HFFc6 (cell line): ENCODE data around the gene HOXA3. TPM values are rescaled to one million over a fixed set of nuclear protein-coding genes. Genes with fewer than 3 reads are reported as not detected.

Experiments used
- DNase-seq: peaks from one replicate; pipeline ENCODE4 v3.0.0-alpha.2; 2018
- H3K27ac Mint-ChIP-seq: 2 replicates; pipeline ENCODE4 v1.8.0; 2020; ENCODE audit warnings: mild to moderate bottlenecking, mixed read lengths
- H3K27me3 Mint-ChIP-seq: 2 replicates; pipeline ENCODE4 v1.8.0; 2021; ENCODE audit warnings: mild to moderate bottlenecking, moderate library complexity, mixed read lengths; ENCODE audit not compliant: insufficient read depth
- H3K36me3 Mint-ChIP-seq: 2 replicates; pipeline ENCODE4 v1.8.0; 2021; ENCODE audit warnings: low read depth, mixed read lengths
- H3K4me1 Mint-ChIP-seq: 2 replicates; pipeline ENCODE4 v1.8.0; 2020; ENCODE audit warnings: low read depth, mixed read lengths
- H3K4me3 Mint-ChIP-seq: 2 replicates; pipeline ENCODE4 v1.8.0; 2020; ENCODE audit warnings: mild to moderate bottlenecking, moderate library complexity, mixed read lengths
- H3K9me3 Mint-ChIP-seq: 2 replicates; pipeline ENCODE4 v1.8.0; 2020; ENCODE audit warnings: mild to moderate bottlenecking, mixed read lengths
- total RNA-seq, 6 experiments: library from RNA; stranded (reverse); fragmentation: NEBNext Ultra II Directional; extraction: Animal tissue kit (Norgen Biotek cat#: 25700); gene quantifications; 2 replicates in 1 of 6; 3 replicates in 5 of 6; pipeline ENCODE4 v1.2.3, GENCODE V29; 2021
- TF ChIP-seq, protein P1 (sequence below): fragments of 200-600 bp; sonication (generic); IDR thresholded peaks from 2 replicates; pipeline ENCODE4 v1.5.0; 2021; ENCODE audit warnings: antibody characterized with exemption, mild to moderate bottlenecking

The HOXA3 gene
- total RNA-seq, 6 experiments from 2014 or later = 0.33 to 1.9 (median 1.1) TPM

DNA sequence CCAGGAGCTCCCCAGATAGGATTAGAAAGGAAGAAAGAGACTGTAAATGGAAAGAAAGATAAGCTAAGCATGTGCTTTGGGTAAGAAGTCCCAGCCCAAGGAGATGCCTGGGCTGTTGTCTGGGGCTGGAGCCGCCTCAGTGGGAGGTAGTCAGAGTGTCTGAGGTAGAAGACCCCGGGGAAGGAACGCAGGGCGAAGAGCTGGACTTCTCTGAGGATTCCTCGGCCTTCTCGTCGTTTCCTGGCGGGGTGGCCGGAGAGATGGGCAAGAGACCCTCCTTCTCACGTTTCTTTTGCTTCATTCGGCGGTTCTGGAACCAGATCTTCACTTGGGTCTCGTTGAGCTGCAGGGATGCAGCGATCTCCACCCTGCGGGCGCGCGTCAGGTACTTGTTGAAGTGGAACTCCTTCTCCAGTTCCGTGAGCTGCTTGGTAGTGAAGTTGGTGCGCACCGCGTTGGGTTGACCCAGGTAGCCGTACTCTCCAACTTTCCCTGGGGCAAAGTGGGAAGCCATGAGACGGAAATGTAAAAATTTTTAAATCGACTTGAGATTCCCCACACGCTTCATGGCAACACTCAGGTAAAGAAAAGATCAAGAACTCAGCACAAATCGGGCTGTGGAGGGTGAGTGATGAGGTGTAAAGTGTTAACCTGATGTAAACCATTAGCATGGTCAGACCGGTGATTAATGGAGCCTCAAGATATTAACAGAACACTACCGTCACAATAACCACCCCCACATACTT lies 57.9 kb downstream of the HOXA3 start:
- Mint-ChIP-seq H3K36me3 (peaks cover 13% of the 10 kb centered on the region), H3K27me3 (peaks cover 21% of the 10 kb centered on the region), H3K9me3 (no peaks in the 10 kb centered on the region), H3K27ac (no peak overlapping the region), H3K4me3 (no peak overlapping the region), H3K4me1 (peaks cover 34% of the 10 kb centered on the region)
- no peak for DNase-seq
- TF ChIP-seq, protein P1, sequence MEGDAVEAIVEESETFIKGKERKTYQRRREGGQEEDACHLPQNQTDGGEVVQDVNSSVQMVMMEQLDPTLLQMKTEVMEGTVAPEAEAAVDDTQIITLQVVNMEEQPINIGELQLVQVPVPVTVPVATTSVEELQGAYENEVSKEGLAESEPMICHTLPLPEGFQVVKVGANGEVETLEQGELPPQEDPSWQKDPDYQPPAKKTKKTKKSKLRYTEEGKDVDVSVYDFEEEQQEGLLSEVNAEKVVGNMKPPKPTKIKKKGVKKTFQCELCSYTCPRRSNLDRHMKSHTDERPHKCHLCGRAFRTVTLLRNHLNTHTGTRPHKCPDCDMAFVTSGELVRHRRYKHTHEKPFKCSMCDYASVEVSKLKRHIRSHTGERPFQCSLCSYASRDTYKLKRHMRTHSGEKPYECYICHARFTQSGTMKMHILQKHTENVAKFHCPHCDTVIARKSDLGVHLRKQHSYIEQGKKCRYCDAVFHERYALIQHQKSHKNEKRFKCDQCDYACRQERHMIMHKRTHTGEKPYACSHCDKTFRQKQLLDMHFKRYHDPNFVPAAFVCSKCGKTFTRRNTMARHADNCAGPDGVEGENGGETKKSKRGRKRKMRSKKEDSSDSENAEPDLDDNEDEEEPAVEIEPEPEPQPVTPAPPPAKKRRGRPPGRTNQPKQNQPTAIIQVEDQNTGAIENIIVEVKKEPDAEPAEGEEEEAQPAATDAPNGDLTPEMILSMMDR = no peak

DNA sequence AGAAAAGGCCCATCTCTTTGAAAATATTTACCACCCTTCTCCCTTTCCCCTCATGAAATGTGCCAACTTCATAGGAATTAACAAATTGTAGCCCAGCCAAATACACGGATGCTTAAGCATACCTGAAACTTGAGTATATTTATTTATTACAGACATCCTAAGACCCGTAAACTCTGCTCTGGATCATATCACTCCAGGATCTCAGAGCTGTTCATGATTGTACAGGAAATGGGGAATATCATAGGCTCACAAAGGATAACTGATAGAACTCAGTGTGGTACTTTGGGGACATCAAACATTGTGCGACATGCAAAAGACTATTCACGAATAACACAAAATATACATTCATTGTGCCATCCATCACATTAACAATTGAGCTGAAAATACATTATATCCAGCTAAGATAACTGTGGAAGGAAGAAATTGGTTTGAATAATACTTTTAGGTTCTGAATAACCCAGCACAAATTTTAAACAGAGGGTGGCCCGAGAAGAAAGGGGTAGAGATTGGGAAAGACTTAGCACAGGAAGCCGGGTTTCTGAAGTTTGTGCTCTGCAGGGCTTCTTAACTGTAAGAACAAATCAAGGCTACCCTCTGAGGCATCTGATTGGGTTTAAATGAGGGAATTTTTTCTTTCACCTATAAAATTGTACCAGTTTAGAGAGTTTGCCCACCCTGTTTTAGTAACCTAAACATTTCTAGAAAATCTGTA lies 59.0 kb downstream of the HOXA3 start:
- TF ChIP-seq, protein P1 = no peak
- Mint-ChIP-seq H3K27ac (no peak overlapping the region), H3K36me3 (peaks cover 5% of the 10 kb centered on the region; the same call in 1 of the 2 replicates), H3K9me3 (no peaks in the 10 kb centered on the region), H3K27me3 (peaks cover 29% of the 10 kb centered on the region), H3K4me3 (no peak overlapping the region), H3K4me1 (peaks cover 23% of the 10 kb centered on the region)
- no peak for DNase-seq

DNA sequence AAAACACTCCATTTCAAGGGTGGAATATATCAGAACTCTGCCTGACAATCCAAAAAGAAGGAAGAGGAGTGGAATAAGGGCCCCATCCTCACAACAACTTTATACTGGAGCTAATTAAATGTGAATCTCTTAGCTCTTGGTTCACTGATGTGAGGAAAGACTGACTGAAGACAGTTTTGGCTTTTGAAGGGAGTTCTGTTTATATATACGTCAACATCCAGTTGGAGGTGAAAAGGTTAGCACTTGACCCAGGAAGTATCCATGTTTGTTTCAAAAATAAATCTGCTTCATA lies 59.6 kb downstream of the HOXA3 start:
- no peak for DNase-seq
- peaks cover 17% of the 10 kb centered on the region for H3K4me1 Mint-ChIP-seq
- no peak overlapping the region for H3K27ac Mint-ChIP-seq
- H3K4me3 Mint-ChIP-seq = no peak overlapping the region
- H3K36me3 Mint-ChIP-seq = peaks cover 5% of the 10 kb centered on the region; the same call in 1 of the 2 replicates
- TF ChIP-seq, protein P1 = no peak
- no peaks in the 10 kb centered on the region for H3K9me3 Mint-ChIP-seq
- peaks cover 29% of the 10 kb centered on the region for H3K27me3 Mint-ChIP-seq

DNA sequence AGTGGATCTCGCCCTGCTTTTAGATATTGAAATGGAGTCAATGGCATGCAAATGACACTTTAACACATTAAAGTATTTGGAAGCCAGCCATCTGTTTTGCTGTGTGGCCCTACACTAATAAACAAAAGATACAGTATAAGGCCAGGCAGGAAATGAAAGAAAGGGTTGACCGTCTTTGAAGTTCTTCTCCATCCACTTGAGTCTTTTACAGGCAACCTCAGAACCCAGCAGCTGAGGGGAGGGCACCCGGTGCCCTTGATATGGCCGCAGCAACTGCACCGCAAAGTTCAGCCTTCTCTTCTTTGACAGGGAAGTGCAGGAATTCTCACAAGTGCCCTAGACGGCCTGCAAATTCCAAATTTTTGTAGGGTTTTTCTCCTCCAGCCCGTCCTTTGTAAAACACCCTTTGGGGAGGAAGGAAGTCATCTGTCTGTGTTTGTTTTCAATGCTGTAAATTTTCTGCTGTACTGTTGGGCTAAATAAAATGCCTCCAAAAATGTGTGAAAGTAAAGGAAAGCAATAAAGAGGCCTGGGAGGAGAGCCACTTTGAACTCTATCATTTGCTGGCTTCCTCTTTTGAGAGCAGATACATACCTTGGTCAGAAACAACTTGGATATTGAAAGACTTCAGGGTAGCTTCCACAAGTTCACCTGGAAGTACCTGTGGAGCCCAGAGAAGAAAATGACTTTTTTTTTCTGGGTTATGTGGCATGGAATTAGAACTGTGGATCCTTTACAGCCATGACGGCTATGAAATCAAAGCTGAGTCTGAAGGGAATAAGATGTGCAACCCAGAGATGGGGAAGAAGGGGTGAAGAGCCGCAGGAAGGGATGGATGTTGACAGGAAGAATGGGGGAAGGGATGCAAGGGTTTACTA lies 60.2 kb downstream of the HOXA3 start:
- no peak for DNase-seq
- Mint-ChIP-seq H3K27me3 (peaks cover 34% of the 10 kb centered on the region), H3K4me3 (no peak overlapping the region), H3K27ac (no peak overlapping the region), H3K9me3 (no peaks in the 10 kb centered on the region), H3K36me3 (peaks cover 2% of the 10 kb centered on the region; the same call in 1 of the 2 replicates), H3K4me1 (peaks cover 11% of the 10 kb centered on the region)
- TF ChIP-seq, protein P1 = no peak

DNA sequence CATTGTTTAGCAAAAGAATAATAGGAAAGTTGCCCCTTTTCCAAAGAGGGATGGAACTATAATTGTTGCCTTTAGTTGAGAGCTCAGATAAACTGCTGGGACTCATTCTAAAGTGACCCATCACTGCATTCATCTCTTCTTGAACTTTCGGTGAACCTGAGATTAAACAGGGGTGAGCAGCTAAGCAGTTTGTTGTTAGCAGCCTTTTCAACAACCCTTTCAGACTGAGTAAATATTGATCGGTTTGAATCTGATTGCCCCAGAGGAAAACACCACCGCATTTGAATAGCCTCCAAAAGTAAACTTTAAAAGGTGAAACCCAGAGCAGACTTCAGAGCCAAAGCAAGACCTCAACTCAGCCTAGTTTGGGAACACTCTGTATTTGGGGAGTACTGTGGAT lies 61.3 kb downstream of the HOXA3 start:
- H3K27me3 Mint-ChIP-seq = peaks cover 34% of the 10 kb centered on the region

More for the DNA sequence above, 61.3 kb downstream of the HOXA3 start:
- H3K27ac Mint-ChIP-seq = no peak overlapping the region
- TF ChIP-seq, protein P1 = no peak
- DNase-seq = no peak
- no peaks in the 10 kb centered on the region for H3K9me3 Mint-ChIP-seq
- peaks cover 8% of the 10 kb centered on the region; the same call in 1 of the 2 replicates for H3K4me1 Mint-ChIP-seq
- H3K36me3 Mint-ChIP-seq = no peaks in the 10 kb centered on the region
- H3K4me3 Mint-ChIP-seq = no peak overlapping the region
